HG03565 (cell line): ENCODE measurements around the gene NUP205.

ENCODE experiments used
- ATAC-seq: cut with Tn5 transposase; IDR thresholded peaks from one replicate; pipeline ENCODE4 v1.9.1; 2021; ENCODE audit warnings: mild to moderate bottlenecking, moderate library complexity; ENCODE audit not compliant: unreplicated experiment

The NUP205 gene

DNA sequence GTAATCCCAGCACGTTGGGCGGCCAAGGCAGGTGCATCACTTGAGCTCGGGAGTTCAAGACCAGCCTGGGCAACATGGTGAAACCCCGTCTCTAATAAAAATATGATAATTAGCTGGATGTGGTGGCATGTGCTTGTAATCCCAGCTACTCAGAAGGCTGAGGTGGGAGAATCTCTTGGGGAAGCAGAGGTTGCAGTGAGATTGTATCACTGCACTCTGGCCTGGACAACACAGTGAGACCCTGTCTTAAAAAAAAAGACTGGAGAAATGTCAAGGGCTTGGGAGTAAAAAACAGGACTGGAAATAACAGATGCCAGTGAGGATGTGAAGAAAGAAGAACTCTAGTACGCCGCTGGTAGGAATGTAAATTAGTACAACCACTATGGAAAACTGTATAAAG is 16.7 kb upstream of the NUP205 start:
- ATAC-seq: no peak

DNA sequence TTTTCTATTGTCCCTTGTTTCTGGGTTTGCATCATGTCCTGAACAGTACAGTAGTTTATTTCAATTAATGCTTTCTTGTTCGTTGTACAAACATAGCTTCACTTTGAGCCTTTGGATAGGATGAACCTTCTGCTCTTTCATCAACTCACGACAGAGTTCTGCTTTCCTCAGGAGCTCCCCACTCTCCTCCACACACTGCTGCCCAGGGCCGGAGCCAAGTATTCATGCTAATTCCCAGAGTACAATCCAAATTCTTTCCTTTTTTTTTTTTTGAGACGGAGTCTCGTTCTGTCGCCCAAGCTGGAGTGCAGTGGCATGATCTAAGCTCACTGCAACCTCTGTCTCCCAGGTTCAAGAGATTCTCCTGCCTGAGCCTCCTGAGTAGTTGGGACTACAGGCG is 7.5 kb upstream of the NUP205 start:
- no peak for ATAC-seq

DNA sequence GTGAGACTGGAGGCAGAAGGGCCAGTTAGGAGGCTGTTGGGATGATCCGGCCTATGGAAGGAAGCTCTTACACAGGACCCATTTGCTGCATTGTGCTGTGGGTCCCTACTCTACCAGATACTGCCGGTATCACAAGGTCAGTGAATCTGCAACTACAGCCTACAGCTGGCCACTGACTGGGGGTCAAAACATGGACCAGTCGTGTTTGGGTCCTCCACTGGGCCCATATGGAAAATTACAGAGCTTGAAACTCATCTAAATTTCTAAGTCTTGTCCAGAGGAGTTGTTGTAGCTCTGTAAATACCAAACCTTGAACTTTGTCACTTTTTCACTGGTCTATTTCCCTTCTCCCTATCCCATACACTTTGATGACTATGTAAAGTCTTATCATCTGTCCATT is 5.6 kb upstream of the NUP205 start:
- no peak for ATAC-seq

DNA sequence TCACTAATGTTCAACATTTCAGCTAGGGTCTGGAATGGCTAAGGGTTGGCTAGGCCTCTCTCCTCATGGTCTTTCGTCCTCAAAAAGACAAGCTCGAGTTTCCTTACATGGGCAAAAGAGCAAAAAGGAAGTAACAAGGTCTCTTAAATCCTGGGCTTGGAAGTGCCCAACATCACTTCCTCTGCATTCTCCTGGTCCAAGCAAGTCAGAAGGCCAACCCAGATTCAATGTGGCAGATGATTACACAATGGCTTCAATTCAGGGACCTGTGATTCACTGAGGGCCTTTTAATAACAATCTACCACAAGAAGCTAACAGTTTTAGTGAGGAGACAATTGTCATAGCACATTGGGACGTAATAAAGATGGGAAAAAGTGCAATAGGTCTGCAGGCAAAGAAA is 4.4 kb upstream of the NUP205 start:
- ATAC-seq: no peak

DNA sequence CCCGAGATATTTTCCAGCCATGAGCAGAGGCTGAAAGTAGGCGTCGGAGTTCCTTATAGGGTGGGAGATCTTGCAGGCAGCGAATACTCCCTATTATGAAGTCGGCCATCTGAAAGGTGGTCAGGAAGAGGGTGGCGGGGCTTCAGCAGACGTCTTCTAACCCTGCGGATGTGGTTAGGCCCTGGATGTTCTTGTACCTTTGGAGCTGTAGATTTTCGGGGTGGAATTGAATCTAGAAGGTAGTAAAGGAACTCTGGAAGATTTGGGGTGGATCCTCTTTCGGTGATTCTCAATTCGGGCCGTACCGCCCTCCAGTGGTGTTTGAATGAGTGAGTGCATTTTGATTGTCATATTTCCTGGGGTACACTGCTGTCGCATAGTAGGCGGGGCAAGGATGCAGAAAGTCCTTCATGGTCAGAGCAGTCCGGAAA is 635 bp downstream of the NUP205 start:
- peak; percentile 63 for ATAC-seq

DNA sequence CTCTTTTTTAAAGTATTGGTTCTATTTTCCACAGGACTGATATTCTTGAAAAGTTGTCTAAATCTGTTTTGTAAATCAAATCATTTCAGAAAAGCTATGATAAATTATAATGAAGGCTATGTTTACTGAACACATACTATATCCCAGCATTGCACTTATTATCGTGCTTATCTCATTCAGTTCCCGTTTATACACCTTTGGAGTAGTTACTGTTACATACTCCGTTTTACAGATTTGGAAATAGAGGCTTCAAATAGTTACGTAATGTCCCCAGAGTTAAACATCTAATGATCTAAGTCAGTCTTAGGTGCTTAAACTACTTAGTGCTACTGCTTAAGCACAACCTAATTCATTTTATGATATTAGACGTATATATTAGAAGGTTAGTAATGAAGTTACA is 1.2 kb downstream of the NUP205 start:
- no peak for ATAC-seq

DNA sequence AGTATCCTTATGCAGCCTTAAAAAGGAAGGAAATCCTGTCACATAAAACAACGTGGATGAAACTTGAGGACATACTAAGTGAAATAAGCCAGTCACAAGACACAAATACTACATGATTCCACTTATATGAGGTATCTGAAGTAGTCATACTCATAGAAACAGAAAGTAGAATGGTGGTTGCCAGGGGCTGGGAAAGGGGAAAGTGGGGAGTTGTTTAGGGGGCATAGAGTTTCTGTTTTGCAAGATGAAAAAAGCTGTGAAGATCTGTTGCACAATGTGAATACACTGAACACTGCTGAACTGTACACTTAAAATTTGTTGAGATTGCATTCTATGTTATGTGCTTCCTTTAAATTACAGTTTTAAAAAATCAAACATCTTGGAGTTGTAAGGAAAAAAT is 2.9 kb downstream of the NUP205 start:
- no peak for ATAC-seq

DNA sequence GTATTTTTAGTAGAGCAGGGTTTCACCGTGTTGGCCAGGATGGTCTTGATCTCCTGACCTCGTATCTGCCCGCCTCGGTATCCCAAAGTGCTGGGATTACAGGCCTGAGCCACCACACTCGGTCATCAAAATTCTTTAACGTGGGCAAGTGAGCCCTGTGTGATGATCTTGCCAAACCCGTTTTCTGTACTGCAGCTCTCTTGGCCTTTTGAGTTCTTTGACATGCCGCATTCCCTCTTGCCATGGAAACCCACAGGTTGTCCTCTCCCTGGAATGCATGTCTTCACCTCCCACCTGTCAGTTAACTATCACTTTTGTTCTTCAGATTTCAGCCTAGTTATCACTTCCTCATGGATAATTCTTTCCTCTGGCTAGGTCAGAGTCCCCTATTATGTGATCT is 5.0 kb downstream of the NUP205 start:
- no peak for ATAC-seq

DNA sequence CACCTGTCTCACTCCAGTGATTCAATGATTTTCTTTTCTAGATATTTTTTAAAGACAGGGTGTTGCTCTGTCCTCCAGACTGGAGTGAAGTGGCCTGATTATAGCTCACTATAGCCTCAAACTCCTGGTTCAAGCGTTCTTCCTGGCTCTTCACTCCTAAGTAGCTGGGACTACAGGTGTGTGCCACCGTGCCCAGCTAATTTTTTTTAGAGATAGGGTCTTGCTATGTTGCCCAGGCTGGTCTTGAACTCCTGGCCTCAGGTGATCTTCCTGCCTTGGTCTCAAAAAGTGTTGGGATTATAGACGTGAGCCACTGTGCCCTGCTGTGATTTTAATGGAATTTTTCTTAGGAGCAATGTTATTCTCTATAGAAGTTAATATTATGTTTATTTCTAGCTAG is 14.1 kb downstream of the NUP205 start:
- ATAC-seq: no peak

DNA sequence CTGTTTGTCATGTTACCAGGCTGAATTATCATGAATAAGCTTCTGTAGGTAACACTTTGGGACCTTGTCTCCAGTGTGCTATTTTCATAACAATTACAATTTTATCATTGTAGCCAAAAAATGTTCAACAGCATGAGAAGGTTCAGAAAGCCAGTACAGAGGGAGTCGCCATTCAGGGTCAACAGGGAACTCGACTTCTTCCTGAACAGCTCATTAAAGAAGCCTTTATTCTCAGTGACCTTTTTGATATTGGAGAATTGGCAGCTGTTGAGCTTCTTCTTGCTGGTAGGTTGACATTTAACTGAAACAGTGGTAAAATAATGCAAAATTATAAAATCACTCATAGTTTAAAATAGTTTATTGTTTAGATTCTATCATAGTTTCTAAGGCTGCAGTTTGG is 15.8 kb downstream of the NUP205 start:
- no peak for ATAC-seq

DNA sequence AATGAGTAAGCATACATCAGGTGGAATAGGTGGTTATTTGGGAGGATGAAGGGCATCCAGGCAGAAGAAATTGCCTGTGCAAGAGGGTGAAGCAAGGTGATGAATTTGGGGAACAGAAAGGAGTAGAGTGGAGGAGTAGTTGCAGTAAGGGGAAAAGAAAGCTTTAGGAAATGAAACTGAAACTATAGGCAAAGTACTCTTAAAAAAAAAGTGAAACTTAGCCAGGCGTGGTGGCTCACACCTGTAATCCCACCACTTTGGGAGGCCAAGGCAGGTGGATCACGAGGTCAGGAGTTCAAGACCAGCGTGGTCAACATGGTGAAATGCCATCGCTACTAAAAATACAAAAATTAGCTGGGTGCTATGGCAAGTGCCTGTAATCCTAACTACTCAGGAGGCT is 17.6 kb downstream of the NUP205 start:
- no peak for ATAC-seq

DNA sequence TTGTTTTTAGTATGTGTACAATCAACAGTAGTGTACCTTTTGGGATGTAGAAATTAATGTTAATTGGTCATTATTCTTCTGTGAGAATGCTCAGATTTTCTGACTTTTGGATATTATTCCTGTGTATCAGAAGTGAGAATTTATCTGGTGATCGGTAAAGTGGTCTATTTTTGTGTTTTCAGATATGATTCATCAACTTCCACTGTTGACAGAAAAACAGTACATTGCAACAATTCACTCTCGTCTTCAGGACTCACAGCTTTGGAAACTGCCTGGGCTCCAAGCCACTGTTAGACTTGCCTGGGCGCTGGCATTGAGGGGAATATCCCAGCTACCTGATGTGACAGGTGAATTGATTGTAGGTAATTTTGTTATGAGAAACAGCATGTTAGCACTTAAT is 20.9 kb downstream of the NUP205 start:
- ATAC-seq: no peak

DNA sequence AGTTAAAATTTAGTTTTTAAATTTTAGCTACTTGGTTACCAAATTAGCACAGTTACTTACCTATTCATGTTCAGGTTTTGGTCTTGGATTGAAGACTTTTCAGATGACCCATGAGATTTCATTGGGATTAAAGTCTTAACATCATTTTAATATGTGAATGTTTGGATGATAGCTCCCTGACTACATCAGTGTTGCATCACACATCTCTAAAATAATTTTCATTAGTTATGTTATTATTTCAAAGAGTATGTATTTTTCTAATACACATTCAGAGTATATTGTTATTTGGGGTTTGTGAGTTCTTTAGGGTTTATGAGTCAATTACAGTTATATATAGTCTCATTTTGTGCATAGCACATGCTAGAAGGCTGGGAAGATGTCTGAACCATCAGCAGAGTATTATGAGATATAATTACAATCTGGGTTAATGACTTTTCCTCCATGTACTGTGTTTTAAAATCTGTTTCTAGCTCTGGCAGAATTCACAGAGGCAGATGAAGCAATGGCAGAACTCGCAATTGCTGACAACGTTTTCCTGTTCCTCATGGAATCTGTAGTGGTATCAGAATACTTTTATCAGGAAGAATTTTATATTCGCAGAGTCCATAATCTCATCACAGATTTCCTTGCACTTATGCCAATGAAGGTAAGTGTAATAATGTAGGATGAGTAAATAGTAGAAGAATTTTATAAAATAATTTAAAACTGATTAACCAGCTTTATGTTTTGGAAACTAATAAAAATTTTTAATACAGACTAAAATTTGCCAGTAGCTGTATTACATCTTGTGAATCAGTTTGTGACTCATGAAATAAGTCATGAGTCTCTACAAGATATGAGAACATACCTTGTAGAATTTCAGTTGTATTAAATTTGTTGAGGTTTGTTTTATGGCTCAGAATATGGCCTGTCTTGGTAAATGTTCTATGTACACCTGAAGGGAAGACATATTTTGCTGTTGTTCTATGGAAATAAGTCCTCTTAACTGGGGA is 26.9 kb downstream of the NUP205 start:
- ATAC-seq: no peak

DNA sequence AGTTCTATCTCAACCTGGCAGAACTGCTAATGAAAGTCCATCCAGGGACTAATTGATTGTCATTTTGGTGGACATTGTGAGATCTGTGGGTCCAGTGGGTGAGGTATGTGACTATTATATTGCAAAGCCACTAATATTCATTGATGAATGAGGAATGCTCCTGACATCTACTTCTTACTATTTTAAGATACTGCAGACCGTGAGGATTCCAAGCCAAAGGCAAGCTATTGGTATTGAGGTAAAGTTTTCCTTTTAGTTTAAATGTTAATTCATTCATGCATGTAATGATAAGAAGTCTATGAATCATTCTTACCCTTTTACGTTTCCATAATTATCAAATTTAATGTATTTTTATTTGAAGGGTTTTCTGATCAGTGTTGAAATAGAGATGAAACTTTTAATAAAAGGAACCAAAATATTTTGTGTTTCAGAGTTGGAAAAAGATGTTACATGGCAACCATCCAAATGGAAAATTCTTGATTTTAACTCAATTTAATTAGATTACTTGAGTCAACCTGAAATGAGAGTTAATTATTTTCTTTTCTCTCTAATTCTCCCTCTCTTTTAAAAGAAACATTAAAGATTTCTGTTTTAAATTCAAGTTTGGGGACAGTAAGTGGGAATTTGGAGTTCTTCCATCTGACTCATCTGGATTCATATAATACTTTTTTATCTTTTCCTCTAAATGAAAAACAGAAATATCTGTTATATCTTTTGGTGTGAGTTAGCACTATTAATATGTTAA is 39.6 kb downstream of the NUP205 start:
- no peak for ATAC-seq

DNA sequence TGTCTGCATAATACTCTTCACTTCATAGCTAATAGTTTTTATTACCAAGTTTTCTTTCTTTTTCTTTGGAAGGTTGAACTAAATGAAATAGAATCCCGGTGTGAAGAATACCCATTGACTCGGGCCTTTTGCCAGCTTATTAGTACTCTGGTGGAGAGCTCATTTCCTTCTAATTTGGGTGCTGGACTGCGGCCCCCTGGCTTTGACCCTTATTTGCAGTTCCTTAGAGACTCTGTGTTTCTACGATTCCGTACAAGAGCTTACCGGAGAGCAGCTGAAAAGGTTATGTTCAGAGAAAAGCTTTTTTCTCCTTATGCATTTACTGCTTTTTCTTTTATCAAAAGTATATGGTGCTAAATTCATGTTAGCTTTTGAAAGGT is 40.2 kb downstream of the NUP205 start:
- no peak for ATAC-seq

DNA sequence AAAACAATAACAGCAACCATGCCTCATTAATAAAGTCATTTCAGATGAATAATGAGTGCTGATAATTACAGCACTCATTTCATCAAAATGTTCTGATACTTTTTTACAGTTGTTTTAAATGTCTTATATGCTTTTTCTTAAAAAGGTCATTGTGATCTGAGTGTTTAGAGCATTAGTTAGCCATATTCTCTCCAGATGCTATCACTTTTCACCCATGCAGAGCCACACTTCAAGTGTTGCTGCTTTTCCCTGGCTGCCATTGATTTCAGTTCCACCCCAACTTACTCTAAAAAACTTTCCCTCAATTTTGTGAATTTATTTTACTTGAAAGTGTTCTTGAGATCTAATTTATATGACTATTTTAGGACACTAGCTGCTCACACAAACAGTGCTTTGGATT is 41.8 kb downstream of the NUP205 start:
- no peak for ATAC-seq

DNA sequence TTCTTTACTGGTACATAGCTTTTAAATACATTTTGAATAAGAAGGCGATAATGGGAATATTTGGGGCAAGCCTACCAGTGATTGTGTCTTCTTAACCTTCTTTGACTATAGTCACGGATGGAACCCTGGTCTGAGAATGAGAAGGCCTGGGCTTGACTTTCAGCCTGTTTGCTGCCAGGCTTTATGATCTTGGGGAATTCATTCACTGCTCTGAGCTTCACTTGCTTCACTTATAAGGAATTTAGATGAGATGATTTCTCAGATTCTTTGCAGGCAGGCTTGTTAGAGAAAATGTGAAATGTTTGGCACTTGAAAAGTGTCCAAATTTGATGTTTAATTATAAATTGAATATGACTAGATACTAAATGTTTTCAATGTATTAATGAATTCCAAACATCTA is 42.5 kb downstream of the NUP205 start:
- no peak for ATAC-seq

DNA sequence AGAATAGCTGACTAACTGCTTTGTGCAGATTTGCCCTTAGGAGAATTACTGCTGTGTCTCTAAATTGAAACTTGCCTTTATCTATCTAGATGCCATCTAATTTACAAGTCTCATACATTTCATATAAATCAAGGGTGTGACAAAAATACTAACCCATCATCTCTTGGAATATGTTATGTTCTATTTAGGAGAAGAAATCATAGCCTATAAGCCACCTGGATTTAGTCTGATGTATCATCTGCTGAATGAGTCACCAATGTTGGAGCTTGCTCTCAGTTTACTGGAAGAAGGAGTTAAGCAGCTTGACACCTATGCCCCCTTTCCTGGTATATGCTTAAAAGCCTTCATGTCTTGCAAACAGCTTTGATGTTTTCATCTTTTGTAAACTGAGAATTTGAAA is 43.5 kb downstream of the NUP205 start:
- no peak for ATAC-seq

DNA sequence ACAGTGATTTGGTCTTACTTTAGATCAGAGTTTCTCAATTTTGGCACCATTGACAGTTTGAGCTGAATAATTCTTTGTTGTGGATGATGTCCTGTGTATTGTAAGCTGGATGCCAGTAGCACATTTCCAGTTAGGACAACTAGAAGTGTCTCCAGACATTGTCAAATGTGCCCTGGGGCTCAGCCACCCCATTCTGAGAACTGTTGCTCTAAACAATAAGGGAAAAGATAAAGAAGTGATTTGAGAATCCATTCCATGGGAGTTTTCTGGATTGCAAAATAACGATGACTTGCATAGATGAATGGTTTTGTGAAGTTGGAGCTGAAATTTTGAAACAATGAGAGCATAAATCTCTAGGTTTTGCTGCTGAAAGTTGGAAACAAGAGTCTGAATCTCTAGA is 44.6 kb downstream of the NUP205 start:
- ATAC-seq: no peak

DNA sequence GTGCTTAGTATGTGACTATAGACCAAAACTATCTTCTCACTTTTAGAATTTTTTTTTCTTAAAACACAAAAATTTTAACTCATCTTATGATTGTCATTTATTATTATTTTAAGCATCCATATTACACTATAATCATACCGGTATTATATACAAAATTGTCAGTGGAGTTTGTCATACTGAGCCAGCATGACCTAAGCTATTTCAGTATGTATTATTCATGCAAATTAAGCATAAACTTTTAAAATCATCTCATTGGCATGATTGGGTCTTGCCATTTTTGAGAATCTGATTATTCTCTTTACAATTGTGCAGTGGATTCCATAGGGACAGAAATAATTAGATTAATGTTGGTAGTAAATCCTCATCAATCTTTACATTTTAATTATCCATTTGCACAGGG is 58.4 kb downstream of the NUP205 start:
- ATAC-seq: no peak

DNA sequence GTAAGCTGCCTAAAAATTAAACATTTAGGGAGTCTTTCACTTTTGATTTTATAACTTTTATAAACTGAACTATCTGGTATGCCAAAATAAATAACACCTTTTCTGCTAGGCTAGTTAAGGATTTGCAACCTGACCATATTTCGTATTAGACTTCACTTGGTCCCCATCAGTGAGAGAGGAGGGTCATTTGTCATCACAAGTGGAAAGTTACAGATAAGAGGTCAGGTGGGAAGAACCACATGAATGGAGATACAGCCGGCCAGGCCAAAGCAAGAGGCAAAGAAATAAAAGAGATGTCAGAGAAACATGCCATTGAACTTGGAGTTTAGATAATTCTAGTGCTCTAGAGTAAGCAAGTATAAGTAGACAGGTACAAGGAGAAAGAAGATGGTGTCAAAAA is 60.1 kb downstream of the NUP205 start:
- ATAC-seq: no peak

DNA sequence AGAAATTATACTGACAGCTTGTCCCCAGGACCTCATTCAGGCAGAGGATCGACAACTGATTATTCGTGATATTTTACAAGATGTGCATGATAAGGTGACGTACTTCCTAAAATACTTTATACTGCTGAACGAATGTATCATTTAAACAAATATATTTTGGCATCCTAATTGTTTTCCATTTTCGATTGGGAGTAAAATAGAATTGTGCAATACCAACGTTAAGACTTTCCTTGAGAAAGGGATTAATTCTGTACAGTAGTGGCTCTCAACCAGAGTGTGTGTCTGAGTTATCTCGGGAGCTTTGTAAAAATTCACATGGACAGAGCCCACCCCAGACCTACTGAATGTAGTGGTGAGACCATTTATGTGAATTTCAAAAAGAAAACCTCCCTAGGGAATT is 60.8 kb downstream of the NUP205 start:
- no peak for ATAC-seq
